Adrenal gland (tissue), 12 donors: ENCODE measurements around the gene FOXN3. TPM values are rescaled to one million over a fixed set of nuclear protein-coding genes. Genes with fewer than 3 reads are reported as not detected.
"Not testable (repeated sequence)": the region's sequence is repeated elsewhere in the genome, so short reads cannot be mapped to it uniquely, and the experiment has no call there.

Experiments used
- DNase-seq, 7 donors: peaks; one replicate each; pipeline ENCODE4 v3.0.0-alpha.2; 2019 to 2020
- H3K27ac ChIP-seq, 5 donors: fragments of 200-600 bp; sonication (generic) in 4 of 5; 1 replicate in 3 of 5; 2 replicates in 2 of 5; pipeline versions ENCODE4 v1.5.1 to v1.8.0; 2016 to 2020; ENCODE audit warnings: mild to moderate bottlenecking in 1 of 5
- H3K27me3 ChIP-seq: fragments of 200-600 bp; 2 replicates; pipeline ENCODE4 v1.8.0; 2021
- H3K36me3 ChIP-seq, 2 donors: fragments of 200-600 bp; replicated peaks in 1 of 2; 1 replicate in 1 of 2; 2 replicates in 1 of 2; pipeline versions ENCODE4 v1.5.1 to v1.8.0; 2018 to 2022
- H3K4me1 ChIP-seq, 2 donors: fragments of 200-600 bp; replicated peaks in 1 of 2; 1 replicate in 1 of 2; 2 replicates in 1 of 2; pipeline versions ENCODE4 v1.5.1 to v1.8.0; 2018 to 2021
- H3K4me3 ChIP-seq, 4 donors: fragments of 200-600 bp; sonication (generic) in 3 of 4; one replicate each; pipeline ENCODE4 v1.5.1; 2016 to 2018
- H3K9me3 ChIP-seq, 3 donors: fragments of 200-600 bp; sonication (generic) in 1 of 3; replicated peaks in 1 of 3; 1 replicate in 2 of 3; 2 replicates in 1 of 3; pipeline versions ENCODE4 v1.5.1 to v1.8.0; 2016 to 2021
- POLR2A ChIP-seq, 2 donors: fragments of 450-650 bp; IDR thresholded peaks; one replicate each; pipeline ENCODE4 v1.6.1; 2017; ENCODE audit warnings: antibody characterized with exemption in 2 of 2, mild to moderate bottlenecking in 2 of 2, moderate library complexity in 1 of 2
- WGBS, 4 donors: extraction: QIAGEN DNeasy Blood & Tissue Kit in 2 of 4; methylation state at CpG; one replicate each; pipeline versions ENCODE4 v1.1.5 to v1.1.7; 2013 to 2017; 5-methylcytosine and 5-hydroxymethylcytosine counted together
- intact Hi-C, 2 donors: fragments of 100-400 bp; cut with DNase I; formaldehyde crosslinking; loops; one replicate each; pipeline versions ENCODE4 v1.14.1 to v1.15.0; 2022 to 2023
- polyA plus RNA-seq, 3 donors: library from polyadenylated mRNA; stranded (reverse); fragments of 200-250 nt in 2 of 3; fragments of 350-450 nt in 1 of 3; fragmentation: Illumina TruSeq in 1 of 3; extraction: RNeasy Lipid Tissue Mini Kit (QIAGEN cat#74804) in 1 of 3; gene quantifications; one replicate each; pipeline ENCODE4 v1.2.3, GENCODE V29; 2013 to 2014
- total RNA-seq, 9 donors: library from RNA; depleted of rRNA in 4 of 9; stranded (reverse); fragments of >200 nt in 4 of 9; fragments of 120-200 nt in 1 of 9; fragmentation: NEBNext Ultra II Directional in 1 of 9; extraction: Animal tissue kit (Norgen Biotek cat#: 25700) in 1 of 9; gene quantifications; one replicate each; pipeline versions ENCODE4 v1.1.0 to v1.2.4, GENCODE V29; 2013 to 2023
- TF ChIP-seq, protein P1 (sequence below), 6 experiments: fragments of 450-650 bp in 4 of 6; fragments of 200-600 bp in 2 of 6; sonication (generic) in 1 of 6; IDR thresholded peaks; 1 replicate in 5 of 6; 2 replicates in 1 of 6; pipeline versions ENCODE4 v1.5.1 to v1.8.0; 2016 to 2021; ENCODE audit warnings: antibody characterized with exemption in 6 of 6, mild to moderate bottlenecking in 2 of 6, moderate library complexity in 1 of 6
- donor health status: healthy with polysubstance abuse.
- donor health status: Bipolar disorder and iron deficiency.
- donor health status: DM: yes; HTN: yes; CAD: no.
- donor health status: DM: no; HTN: no; CAD: no.
- donor health status: DM: no; HTN: no; CAD: no.
- donor health status: DM: yes; HTN: yes; CAD: no.

Gene FOXN3
- total and polyA plus RNA-seq, 12 donors: 10.7 to 131 (median 96.8) TPM

DNA sequence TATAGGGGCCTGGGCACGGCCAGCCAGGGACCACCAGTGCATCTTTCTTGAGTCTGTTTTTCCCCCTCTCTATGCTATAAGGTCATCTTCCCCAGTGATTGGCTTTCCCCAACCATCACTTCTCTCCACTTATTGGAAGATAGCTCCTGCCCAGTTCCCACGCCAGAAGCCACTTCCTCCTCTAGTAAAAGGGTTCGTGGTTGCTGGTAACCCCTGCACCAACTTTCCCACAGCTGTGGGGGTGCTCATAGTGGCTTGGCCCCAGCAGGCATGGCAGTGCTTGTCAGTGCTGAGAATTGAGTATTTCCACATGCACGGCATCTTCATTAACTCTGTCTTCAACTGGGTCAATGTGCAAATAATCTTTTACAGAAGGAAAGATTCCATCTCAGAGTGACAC is 215.4 kb downstream of the FOXN3 start:
- TF ChIP-seq, protein P1, sequence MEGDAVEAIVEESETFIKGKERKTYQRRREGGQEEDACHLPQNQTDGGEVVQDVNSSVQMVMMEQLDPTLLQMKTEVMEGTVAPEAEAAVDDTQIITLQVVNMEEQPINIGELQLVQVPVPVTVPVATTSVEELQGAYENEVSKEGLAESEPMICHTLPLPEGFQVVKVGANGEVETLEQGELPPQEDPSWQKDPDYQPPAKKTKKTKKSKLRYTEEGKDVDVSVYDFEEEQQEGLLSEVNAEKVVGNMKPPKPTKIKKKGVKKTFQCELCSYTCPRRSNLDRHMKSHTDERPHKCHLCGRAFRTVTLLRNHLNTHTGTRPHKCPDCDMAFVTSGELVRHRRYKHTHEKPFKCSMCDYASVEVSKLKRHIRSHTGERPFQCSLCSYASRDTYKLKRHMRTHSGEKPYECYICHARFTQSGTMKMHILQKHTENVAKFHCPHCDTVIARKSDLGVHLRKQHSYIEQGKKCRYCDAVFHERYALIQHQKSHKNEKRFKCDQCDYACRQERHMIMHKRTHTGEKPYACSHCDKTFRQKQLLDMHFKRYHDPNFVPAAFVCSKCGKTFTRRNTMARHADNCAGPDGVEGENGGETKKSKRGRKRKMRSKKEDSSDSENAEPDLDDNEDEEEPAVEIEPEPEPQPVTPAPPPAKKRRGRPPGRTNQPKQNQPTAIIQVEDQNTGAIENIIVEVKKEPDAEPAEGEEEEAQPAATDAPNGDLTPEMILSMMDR (IDR thresholded peaks at IDR 0.05): no peak
- no peak for TF ChIP-seq POLR2A (IDR thresholded peaks at IDR 0.05)
- H3K9me3 ChIP-seq: no peaks in the 10 kb centered on the region
- no peaks in the 10 kb centered on the region for H3K36me3 ChIP-seq
- no peak overlapping the region for H3K4me3 ChIP-seq
- intact Hi-C loops: no loop called here
- H3K4me1 ChIP-seq: peaks cover 0 to 14% of the 10 kb centered on the region in 2 donors
- peak in 1 of 7 donors; percentile 37 for DNase-seq
- H3K27me3 ChIP-seq: no peaks in the 10 kb centered on the region
- no peak overlapping the region for H3K27ac ChIP-seq
- WGBS, 4 donors: 76 to 91% (median 84%) methylated on average over 4 of the region's 4 CpGs

DNA sequence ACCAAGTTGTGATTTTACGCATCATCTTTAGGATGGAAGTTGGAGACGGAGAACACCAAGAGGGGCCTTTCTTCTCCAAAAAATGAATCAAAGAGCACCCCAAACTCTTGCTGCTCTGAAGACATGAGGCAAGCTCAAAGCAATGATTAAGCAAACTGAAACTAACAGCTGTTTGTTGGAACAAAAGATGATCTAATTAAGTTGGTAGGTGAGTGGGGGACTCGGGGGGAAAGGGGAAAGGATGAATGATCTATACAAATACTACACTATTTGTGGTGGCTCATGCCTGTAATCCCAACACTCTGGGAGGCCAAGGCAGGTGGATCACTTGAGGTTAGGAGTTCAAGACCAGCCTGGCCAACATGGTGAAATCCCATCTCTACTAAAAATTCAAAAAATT is 217.7 kb downstream of the FOXN3 start:
- 86 to 94% (median 91%) methylated on average over 2 to 3 of the region's 3 CpGs for WGBS, 4 donors
- H3K9me3 ChIP-seq, H3K36me3 ChIP-seq, H3K27me3 ChIP-seq, intact Hi-C loops, DNase-seq: not testable (repeated sequence)
- peak overlapping the region in 1 of 4 donors; percentile 13 for H3K4me3 ChIP-seq
- H3K4me1 ChIP-seq: peaks cover 0 to 14% of the 10 kb centered on the region in 2 donors
- peak overlapping the region in 3 of 5 donors; percentile 15 to 81 (median 66) for H3K27ac ChIP-seq

DNA sequence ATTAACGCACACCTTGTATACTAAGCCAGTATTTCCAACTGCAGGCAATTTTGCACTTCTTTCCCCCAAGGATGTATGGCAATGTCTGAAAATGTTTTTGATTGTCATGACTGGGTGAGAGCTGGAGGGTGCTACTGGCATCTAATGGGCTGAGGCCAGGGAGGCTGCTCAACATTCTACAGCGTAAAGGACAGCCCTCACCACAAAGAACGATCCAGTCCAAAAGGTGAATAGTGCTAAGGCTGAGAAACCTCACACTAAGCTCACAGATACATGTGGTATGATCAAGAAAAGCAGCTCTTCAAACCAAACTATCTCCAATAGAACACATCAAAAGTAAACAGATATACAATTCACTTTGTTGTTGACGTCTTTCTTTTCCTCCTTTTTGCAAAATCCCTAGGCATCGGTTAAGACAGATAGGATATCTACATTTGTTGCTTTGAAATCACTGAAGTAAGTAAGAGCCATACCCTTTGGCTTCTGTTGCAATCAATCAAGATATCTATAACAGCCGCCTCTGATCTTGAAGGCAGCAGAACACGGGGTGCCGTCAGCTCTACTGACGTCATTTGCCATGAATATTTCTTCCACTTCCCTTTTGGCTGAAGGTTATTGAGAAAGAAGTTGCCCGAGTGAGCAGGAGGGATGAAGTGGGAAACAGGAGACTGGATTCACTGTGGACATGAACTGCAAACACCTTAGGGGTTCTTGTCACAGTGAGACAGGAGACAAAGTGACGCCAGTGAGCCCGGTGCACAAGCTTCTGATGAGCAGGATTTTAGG is 218.3 kb downstream of the FOXN3 start:
- Histone ChIP-seq H3K36me3 (no peaks in the 10 kb centered on the region), H3K27me3 (no peaks in the 10 kb centered on the region), H3K4me1 (peaks cover 0 to 14% of the 10 kb centered on the region in 2 donors), H3K9me3 (no peaks in the 10 kb centered on the region), H3K4me3 (peak overlapping the region in 1 of 4 donors; percentile 13), H3K27ac (peak overlapping the region; percentile 30 to 81 (median 58))
- TF ChIP-seq, protein P1 (IDR thresholded peaks at IDR 0.05): no peak
- peak in 1 of 2 donors; percentile 39 for TF ChIP-seq POLR2A (IDR thresholded peaks at IDR 0.05)
- whole genome bisulfite sequencing, 4 donors: 38 to 43% (median 41%) methylated on average over 11 to 12 of the region's 12 CpGs
- intact Hi-C loops: no loop called here
- peak; percentile 58 to 90 (median 77) for DNase-seq

DNA sequence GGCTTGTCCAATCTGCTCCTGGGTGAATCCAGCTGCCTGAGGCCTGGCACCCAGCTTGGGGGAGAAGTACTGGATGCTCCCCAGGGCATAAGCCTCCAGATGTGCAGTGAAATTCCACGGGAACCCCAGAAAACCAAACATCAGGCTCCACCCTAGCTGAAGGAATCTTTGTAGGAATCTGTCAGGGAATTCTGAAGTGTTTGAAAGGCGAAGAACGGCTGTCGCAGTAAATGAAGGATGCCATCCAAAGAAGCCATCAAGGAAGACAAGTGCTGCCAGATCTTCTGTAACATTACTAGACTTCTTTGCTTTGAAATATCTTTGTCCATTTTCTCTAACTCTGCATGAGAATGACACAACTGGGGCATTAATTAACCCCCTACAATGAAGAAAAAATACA is 219.4 kb downstream of the FOXN3 start:
- Histone ChIP-seq H3K27me3 (no peaks in the 10 kb centered on the region), H3K36me3 (no peaks in the 10 kb centered on the region), H3K27ac (peak overlapping the region in 1 of 5 donors; percentile 23), H3K4me1 (peaks cover 0 to 14% of the 10 kb centered on the region in 2 donors), H3K9me3 (no peaks in the 10 kb centered on the region), H3K4me3 (no peak overlapping the region)
- DNase-seq: no peak
- 96 to 99% (median 98%) methylated on average over 4 of the region's 4 CpGs for WGBS, 4 donors
- intact Hi-C loops: no loop called here
- TF ChIP-seq POLR2A (IDR thresholded peaks at IDR 0.05): no peak
- TF ChIP-seq, protein P1 (IDR thresholded peaks at IDR 0.05): no peak

DNA sequence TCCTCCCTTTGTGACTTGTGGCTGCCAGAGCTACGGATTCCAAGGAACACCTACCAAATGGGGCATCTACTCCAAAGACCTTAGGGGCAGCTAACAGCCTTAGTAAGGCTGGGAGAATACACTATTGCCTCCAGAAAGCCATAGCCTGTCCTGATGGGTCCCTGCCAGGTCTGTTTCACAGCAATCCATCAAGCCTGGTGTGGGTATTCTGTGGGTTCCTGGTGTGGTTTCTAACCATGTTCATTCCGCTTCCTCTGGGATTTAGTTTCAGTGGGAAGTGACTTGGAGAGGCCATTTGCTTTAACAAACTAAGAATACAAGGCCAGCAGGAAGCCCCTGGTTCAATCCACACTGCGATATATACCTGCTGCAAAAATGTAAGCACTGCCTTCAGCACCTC is 220.5 kb downstream of the FOXN3 start:
- no peak overlapping the region for H3K4me3 ChIP-seq
- H3K27ac ChIP-seq: no peak overlapping the region
- no peaks in the 10 kb centered on the region for H3K9me3 ChIP-seq
- no peak for DNase-seq
- H3K36me3 ChIP-seq: no peaks in the 10 kb centered on the region
- no peak for TF ChIP-seq POLR2A (IDR thresholded peaks at IDR 0.05)
- TF ChIP-seq, protein P1 (IDR thresholded peaks at IDR 0.05): no peak
- 95 to 97% (median 95%) methylated on average over 3 of the region's 3 CpGs for WGBS, 4 donors
- peaks cover 0 to 14% of the 10 kb centered on the region in 2 donors for H3K4me1 ChIP-seq
- no peaks in the 10 kb centered on the region for H3K27me3 ChIP-seq
- intact Hi-C loops: no loop called here
